HG03159 (cell line): ENCODE data around the gene CCDC61.

Experiments used
- ATAC-seq: cut with Tn5 transposase; IDR thresholded peaks from one replicate; pipeline ENCODE4 v1.9.1; 2021; ENCODE audit warnings: mild to moderate bottlenecking, moderate library complexity; ENCODE audit not compliant: unreplicated experiment

Gene CCDC61, protein sequence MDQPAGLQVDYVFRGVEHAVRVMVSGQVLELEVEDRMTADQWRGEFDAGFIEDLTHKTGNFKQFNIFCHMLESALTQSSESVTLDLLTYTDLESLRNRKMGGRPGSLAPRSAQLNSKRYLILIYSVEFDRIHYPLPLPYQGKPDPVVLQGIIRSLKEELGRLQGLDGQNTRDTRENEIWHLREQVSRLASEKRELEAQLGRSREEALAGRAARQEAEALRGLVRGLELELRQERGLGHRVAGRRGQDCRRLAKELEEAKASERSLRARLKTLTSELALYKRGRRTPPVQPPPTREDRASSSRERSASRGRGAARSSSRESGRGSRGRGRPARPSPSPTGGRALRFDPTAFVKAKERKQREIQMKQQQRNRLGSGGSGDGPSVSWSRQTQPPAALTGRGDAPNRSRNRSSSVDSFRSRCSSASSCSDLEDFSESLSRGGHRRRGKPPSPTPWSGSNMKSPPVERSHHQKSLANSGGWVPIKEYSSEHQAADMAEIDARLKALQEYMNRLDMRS

DNA sequence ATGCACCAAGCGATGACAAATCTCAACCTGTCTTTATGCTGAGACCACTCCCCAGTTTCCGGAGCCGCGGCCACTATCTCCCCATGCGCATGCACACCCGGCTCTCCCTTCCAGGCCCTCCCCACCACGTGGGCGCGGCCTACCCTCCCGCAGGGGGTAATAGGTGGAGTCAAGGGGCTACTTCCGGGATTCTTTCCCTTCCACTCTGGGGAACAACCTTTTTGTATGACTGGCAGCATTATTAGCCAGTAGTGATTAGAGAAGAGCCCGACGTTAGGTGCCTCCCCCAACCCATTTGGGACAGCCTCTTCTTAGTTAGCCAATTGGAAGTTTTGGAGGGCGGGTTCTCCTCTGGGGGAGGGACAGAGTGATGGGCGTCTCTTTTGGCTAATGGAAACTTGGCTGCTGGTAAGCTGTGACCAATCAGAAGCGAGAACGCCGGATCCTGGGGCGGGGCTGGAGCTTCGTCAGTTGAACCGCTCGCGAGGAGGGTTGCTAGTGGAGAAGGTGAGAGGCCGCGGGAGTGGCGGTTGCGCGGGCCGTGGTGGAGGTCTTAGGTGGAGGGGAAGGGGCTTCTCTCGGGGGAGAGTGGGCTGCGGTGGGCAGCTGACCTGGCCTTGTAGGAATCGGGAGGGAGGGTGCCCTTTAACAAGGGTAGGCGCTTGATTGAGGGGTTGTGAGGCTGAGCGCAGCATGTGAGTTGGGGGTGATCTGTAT is at the start of gene CCDC61:
TSS of gene CCDC61 (plus strand) at position 470 of the 717 bp plus-strand sequence. CDS start 7,552 bp downstream, outside the sequence.
- ATAC-seq, result peak; percentile 94

DNA sequence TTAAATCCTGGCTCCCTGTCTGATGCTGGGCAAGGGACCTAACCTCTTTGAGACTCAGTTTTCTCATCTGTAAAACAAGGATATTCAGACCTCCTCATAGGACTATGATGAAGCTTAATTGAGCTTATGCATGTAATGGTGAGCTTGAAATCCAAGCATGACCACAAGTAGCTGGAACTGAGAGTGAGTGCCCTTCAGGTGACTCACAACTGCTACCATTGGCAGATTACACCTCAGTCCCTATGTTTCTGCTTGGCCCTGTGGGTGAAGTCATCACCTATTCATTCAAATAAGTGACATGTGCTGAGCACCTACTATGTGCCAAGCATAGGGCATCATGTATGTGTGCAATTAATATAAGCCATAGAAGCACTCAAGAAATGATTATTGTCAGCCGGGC is 47.3 kb upstream of the CCDC61 start:
- no peak for ATAC-seq

DNA sequence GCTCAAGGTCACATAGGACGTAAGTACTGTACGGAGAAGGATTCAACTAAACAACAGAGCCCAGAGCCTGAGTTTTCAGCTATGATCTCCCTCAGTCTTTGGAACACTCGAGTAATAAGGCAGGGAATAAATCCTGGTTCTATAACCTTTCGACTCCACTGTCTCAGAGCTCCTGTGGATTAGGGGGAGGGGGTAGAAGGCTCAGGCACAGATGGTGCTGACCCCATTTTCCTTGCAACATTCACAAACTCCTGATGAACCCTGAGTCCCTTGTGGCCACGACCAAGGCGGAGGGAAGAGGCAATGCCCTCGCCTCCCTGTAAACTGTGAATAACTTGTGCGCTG is 43.0 kb upstream of the CCDC61 start:
- no peak for ATAC-seq

DNA sequence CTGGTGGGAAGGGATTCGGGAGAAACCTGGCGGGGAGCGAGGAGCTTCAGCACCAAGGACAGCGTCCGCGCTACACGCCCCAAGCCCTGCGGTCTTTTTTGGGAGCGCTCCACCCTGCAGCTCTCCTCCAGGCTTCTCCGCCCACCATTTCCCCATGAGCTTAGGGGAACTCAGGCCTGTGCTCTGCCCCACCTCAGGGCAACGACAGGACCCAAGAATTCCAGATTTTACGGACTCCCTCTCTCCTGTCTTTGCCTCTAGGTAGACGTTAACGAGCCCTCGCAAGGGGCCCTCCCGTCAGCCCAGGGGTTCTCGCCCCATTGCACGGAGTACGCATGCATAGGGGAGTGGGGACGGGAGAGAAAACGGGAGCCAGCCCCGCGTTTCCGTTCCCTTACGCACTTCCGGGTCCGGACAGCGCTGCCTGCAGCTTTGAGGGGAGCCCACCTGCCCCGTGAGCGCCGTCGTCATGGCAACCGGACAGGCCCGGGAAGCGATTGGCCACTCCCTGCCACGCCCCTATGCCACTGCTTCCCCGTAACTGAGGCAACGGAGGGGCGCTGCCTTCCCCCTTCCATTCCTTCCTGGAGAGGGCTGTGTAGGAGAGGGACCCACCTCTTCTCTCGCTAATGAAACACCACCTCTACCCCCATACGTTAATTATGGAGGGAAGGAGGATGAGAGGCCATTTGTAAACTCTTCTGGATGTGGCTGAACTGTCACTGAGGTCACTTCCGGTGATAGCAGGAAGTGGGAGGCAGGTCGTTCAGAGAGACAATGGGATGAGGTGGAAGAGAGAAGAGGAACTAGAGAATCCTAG is 42.4 kb upstream of the CCDC61 start:
- ATAC-seq, result no peak

DNA sequence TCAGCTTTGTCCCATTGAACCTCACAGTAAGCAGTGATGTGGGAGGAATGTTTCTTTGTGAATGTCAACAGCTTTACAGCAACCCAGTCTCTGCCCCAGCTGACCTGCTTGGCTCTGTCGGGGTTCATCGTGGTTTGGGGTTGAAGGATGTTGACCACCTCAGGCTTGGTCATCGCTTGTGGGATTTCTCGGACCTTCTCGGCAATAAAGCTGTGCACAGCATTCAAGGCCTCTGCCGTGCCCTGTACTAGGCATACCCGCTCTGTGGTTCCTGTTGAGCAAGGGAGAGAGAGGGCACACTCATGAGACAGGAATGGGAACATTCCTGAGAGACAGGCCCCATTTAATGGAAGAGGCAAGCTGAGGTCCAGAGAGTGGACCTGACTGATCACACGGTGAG is 41.6 kb upstream of the CCDC61 start:
- no peak for ATAC-seq

DNA sequence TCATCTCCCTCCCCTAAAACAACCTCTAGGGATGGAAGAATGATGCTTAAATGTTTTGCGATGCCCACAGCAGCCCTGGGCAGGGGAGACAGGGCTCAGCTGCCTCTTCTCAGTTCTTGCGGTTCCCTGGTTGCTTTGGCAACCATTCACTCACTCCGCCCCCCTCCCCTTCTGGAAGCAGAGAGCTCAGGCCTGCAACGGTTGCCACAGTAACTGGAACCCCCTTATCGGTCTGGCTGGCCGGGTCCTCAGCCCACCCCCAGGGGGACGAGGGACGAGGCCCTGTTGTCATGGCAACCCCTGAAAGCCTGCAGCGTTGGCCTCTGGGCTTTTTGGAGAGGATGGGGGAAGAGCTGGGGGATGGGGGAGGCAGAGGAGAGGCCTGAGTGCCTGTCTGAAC is 41.1 kb upstream of the CCDC61 start:
- no peak for ATAC-seq

DNA sequence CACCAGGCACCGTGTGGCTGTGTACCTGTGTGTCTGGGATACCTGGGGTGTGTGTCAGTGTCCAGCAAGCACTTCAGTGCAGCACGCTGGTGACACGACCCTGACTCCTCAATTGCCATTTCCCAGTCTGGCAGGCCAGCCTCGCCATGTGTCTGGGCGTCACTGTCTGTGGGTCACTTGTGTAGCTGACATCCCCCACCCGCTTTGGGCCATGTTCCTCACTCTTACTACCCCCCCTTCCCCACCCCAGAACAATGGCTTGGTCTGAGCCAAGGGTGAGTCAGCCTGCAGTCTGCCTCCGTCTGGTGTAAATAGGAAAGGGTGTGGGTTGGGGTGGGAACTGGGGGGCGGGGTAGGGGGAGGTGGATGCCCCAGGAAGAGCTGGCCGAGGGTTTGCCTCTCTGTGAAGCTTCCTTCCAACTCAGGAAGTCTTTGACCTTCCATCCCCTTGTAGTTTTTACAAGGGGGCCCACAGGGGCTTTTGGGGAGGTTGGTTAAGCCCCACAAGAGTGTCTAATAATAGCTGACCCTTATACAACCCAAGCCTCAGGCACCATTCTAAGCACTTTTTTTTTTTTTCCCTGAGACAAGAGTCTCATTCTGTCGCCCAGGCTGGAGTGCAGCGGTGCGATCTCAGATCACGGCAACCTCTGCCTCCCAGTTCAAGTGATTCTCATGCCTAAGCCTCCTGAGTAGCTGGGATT is 39.2 kb upstream of the CCDC61 start:
- ATAC-seq, result no peak

DNA sequence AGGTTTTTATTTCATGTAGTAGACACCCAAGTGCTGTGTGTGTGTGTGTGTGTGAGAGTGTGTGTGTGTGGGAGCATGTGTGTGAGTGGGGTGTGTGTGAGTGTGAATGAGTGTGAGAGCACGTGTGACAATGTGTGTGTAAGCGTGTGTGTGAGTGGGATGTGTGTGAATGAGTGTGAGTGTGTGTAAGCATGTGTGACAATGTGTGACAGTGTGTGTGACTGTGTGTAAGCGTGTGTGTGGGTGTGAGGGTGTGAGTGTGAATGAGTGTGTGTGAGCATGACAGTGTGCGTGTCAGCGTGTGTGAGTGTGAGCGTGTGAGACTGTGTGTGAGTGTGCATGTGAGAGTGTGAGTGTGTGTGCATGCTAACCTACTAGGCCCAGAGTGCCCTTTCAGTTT is 36.9 kb upstream of the CCDC61 start:
- ATAC-seq, result no peak

DNA sequence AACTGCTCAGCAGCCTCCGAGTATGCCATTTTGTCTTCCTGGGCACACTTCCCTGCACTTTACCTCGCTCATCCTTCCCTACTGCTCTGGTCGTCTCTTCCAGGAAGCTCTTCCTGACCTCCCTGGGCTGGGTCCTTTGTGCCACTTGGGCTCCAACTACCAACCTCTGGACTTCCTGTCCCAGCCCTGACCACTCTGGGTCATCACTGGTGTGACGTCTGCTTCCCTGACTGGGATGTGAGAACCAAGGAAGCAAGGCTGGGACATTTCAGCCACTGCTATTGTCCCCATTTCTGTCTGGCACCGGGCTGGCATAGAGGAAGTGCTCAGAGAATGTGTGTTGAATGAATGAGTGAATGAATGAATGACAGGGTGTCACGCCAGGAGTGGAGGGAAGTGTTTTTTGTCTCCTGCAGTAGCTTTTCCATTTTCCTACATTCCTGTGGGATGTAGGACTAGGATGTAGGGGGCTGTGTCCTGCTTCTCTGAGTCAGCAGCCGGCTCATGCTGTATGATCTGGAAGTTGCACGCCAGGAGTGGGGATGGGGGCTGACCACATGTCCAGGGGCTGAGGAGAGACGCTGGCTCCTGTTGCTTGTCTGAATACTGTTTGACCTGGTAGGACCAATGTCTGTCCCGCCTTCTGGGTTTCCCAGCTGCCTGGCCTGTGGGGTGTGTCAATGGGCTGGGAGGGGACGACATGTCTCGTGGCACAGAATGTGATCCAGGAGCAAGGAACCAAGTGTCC is 36.3 kb upstream of the CCDC61 start:
- ATAC-seq, result no peak

DNA sequence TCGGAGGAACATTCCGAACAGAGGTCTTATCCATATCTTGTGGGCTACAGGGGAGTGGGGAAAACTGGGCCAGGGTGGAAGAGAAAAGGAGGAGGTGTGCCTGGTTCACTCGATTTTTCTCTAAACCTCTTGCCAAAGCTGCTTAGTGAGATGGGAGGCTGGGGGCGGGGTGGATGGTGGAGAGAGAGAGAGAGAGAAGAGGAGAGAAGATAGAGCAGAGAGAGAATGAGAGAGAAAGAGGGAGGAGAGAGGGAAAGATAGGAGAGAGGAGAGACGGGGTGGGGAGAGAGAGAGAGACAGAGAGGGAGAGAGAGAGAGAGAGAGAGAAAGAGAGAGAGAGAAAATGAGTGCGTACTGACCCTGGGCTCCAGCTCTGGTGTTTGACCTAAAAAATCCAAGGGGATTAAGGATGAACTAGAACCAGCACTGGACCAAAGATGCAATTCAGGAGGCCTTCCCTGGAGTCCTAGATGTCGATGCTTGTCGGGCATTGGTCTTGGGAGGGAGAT is 35.7 kb upstream of the CCDC61 start:
- ATAC-seq, result no peak

DNA sequence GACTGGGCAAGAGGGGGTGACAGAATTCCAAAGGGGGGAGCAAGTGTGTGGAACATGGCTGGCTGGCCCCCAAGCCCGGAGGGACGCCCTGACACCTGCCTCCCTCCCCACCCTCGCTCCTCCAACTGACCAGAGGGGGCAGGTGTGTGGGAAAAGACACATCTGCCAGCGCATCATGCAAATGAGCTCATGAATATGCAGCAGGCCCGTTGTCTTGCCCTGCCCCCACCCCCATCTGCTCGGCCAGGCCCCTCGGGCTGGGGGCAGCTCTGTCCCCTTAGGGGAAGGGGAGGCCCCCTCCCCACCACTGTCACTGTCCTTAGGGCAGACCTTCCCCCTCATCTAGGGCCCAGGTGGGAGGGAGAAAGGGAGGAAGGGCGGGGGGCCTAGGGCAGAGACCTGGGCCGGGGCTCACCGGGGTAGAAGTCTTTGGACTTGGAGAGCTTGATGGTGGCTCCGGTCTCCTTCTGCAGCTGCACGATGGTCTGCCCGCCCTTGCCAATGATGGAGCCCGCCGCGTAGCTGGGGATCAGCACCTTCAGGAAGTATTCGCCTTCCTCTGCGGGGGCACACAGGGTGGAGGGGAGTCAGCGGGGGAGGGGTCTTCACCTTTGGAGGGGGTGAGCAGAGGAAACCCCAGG is 34.6 kb upstream of the CCDC61 start:
- ATAC-seq, result no peak

DNA sequence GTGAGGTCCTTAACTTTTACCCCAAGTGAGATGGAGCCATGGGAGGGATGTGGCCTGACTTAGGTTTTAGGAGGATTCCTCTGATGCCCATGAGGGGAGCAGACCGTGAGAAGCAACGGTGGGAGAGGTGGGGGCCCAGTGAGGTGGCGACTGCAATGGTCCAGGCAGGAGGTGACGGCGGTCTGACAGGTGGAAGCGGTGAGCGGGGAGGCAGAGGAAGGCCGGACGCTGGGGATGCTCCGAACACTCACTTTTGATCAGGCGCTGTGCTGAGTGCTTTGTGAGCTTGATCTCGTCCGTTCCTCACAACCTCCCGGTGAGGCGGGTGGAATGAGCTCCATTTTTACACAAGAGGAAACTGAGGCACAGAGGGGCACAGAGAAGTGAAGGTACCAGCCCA is 33.2 kb upstream of the CCDC61 start:
- no peak for ATAC-seq

DNA sequence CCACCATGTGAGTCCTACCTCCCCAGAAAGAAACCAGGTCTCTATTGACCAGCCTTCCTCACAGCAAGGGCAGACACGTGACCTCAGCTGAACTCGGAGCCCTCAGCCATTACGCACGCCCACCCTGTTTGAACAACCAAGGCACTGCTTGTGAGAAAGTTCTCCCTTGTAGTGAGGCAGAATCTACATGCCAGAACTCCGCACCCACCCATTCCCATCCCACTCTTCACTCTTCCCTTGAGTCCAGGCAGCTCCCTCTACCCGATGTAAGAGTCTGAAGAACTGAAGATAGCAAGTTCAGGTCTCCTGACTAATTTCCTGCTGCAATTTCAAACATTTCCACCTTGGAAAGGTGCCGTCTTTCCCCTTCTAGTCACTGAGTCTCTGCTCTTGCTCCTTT is 28.0 kb upstream of the CCDC61 start:
- ATAC-seq, result no peak

DNA sequence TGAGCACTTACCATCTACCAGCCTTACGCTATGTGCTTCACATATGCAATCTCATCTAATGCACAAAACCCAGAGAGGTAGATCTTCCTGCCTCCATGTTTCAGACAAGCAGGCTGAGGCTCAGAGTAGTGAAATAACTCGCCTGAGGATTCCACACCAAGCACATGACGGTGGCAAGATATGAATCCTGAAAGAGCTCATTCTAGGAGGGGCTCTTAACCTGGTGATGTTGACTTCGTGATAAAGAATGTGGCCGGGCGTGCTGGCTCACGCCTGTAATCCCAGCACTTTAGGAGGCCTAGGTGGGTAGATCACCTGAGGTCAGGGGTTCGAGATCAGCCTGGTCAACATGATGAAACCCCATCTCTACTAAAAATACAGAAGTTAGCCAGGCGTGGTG is 26.6 kb upstream of the CCDC61 start:
- ATAC-seq, result no peak

DNA sequence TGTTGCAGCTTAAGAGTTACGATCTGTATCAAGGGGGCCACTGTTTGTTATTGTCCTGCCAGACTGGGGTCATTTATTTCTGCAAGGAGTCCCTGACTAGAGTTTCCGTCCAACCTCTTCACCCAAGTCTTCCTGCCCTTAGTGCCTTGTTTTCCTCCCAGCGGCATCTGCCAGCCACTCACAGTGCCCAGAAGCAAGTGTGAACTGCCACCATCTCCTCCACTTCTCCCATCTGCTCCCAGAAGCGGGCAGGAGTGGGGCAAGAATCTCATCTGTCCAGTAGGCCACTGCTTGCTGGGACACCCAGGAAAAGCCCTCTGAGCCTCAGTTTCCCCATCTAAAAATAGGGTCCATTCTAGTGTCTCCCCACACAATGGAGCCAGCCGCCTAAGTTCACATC is 25.6 kb upstream of the CCDC61 start:
- no peak for ATAC-seq

DNA sequence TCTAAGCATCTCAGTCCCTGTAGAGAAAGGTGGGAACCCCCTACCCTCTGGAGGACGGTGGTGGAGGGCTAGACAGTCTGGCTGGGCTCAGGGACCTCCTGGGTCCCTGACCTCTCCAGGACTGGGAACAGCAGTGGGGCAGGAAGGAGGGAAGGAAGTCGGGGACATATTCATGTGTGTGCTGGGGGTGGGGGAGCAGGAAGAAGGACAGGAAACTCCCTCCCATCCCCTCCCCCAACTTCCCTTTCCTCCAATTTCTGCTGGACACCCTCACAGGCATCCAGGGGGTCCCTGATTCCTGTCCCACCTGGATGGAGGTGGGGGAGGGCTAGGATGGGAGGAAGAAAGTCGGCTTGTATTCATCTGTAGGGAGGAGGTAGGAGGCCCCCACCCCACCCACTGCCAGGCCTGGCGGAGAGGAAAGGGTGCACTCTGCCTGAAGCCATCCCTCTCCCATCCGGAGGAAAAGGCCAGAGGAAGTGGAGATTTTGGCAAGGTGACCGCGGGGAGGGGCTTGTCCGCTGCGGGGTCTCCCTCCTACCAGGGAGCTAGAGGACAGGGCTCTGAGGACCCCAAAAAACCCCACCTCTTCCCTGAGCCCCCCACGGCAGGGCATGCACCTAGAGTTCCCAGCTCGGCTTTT is 23.9 kb upstream of the CCDC61 start:
- ATAC-seq, result no peak

DNA sequence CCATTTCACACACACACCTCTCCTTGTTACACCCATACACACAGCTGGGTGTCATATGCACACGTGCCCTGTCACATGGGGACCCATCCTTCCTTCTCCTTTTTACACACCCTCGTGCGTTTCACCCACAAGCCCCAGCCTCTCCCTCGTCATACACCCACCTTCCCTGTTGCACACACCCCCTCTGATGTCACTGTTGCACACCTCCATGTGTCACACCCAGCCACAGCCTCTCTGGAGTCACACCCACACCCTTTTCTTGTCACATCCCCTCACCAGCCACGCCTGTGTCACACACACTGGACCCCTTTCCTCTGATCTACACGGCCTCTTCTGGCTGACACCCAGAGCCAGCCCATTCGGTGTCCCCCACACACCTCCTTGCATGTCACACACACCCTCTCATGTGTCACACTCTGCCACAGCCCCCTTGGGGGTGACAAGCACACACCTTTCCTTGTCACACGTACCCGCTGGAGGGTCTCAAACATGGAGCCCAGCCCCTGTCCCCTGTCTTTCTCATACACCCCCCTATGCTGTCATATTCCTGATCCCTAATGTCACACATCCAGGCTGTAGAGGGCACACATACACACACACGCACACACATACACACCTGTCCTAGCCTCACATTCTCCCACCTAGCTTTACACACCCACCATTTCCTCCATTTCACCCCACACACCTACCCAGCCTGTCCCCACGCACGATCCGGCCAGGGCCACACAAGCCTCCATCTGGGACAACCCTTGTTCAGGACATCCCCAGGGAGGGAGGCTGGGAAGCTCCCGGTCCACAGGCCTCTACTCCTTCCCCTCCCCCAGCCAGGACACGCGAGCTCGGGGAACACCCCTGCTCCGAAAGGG is 23.0 kb upstream of the CCDC61 start:
- no peak for ATAC-seq

DNA sequence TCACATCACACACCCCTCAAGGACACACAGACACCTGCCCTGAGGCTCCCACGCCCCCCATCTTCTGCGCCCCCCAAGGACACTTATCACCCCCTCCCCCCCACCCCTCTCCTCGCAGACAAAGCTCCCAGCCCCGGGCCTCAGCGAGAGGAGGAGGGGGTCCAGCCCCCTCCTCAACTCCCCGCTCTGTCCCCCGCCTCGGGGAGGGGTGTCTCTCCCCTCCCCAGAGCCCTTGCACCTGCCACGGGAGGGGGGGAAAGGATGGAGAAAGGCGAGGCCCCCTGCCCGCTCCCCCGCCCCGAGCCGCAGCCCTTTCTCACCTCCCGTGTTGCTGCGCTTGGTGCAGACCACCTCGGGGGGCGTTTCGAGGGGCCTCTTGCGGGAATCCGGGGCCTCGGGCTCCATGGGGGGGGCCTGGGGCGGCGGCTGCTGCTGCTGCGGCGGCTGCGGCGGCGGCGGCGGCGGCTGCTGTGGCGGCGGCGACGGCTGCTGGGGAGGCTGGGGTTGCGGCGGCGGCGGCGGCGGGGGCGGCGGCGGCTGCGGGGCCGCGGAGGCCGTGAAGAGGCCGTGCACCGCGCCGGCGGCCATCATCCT is 22.2 kb upstream of the CCDC61 start:
- no peak for ATAC-seq
